Hippocampal formation (tissue), 2 donors: ENCODE results near the gene TBRG4.
A peak's percentile ranks its signal among the peaks of the same experiment; 100 is the strongest.

Experiments used
- DNase-seq, 2 donors: peaks; one replicate each; lab custom pipeline; 2025; lab: John Stamatoyannopoulos, UW

Gene TBRG4

DNA sequence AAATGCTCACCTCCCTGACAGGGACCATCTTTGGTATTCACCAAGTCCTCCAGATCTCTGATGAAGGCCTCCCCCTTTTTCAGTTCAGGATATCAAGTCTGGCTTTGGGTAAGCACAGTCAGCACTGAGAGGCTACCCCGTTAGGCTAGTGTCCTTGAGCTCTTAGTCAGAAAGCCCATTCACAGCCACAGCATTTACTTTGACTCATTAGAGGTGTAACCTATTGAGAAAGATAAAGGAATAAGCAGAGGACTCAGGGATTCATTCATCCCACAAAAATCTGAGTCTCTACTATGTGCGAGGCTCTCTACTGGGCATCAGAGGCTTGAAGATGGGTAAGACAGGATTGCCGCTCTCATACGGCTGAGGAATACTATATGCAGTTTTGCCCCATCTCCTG is 32.1 kb upstream of the TBRG4 start:
- no peak for DNase-seq

DNA sequence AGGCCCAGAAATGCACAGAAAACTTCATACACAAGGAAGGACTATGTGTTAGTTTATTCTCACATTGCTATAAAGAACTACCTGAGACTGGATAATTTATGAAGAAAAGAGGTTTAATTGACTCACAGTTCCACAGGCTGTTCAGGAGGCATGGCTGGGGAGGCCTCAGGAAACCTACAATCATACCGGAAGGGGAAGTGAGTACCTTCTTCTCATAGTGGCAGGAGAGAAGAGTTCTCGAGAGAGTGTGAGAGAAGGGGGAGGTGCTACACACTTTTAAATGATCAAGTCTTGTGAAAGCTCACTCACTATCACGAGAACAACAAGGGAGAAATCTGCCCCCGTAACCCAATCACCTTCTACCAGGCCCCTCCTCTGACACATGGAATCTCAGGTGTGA is 29.3 kb upstream of the TBRG4 start:
- no peak for DNase-seq

DNA sequence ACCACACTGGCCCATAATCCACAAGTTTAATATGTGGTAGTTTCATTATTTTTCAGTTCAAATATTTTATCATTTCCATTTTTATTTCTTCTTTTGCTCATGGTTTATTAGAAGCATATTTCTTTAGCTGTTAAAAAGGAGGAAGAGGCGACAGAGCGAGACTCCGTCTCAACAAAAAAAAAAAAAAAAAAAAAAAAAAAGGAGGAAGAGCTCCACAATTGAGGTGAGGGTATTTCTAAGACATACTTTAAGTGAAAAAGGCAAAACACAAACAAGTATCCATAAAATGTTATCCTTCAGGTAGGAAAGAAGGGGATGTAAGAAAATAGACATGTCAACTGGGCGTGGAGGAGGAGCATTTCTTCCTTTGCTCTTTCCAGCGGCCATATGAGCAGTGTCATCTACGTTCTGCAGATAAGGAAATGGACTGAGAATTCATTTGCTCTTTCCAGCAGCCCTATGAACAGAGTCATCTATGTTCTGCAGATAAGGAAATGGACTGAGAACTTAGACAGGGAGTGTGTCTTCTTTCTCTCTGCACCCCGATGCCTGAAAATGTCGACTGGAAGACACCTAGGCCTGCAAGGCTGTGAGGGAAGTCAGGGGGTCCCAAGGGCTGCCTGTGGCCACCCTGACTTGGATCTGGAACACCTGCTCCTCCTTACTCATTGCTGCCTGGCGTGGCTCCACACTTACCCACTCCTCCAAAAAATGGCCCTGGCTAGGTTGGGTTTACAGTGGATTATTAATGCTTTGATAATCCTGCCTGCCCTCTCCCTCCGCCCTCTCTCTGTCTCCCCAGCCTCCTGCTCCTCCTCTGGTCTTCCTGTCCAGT is 27.2 kb upstream of the TBRG4 start:
- DNase-seq, result no peak

DNA sequence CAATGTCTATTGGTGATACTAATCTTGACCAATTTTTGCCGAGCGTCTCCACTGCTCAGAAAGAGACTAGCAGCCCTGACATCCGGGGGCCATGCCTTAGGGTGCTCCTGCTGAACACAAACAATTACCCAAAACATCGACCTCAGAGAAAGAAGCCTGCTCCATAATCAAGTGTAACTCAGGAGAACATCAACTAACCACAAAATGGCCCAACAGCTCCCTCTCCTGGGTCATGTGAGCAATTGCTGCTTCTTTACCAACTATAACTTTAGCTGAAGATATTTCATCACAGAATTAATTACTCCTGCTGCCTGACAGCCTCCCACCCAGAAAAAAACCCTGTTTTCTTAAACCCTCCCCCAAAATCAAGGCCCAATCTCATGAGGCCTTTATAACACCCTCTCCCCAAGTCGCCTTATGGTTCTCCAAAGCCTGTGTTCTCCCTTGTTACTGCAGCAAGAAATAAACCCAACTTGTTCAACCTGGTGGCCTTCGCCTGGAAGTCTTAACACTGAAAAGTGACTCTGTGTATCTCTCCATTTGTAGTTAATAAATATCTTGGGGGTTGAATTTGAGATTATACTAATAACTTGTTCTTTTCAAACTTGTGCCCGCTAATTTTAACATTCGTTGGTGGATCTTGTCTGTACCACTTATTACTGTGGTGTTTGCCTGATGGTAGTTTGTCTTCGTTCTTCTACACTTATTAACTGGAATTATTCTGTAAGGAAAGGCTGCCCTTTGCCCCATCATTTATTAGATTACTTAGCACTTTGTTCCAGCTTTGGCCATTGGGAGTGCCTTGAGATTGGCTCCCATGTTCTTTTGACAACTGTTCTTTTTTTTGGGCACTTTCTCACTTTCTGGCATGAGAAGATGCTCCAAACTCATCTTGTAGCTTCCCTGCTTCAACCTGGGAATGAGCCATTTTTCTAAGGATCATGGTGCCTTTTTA is 24.9 kb upstream of the TBRG4 start:
- peak; percentile 59 to 77 for DNase-seq

DNA sequence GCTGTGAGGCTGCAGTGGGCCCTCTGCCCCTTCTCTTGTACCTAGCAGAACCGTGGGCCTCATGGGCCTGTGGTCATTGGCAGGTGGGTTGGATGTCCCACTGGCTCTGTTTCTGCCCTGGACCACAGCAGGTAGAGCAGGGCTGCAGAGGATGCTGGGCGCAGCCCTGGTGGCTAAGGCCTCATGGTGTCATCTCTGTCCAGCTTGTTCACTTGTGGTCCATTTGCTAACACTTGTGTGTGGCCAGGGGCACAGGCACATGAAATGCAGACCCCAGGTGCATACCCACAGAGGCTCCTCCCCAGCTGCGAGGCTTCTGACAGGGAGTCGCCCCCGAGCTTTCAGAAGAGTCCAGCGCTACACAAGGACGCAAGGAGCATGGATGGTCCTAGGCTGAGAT is 22.4 kb upstream of the TBRG4 start:
- no peak for DNase-seq

DNA sequence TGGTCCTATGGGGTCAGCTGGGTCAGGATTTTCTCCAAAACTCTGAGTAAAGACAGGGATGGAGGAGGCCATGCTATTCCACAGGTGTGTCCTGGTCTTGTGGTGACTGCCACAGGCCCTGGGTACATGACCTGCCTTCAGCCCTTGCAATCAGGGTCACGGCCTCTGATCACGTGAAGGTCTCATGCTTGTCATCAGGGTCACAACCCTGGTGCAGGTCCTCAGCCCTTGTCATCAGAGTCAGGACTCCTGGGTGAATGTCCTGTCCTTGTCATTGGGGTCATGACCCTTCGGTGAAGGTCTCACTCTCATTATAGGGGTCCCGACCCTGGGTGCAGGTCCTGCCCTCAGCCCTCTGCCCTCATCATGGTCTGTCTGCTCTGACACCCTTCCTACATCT is 21.9 kb upstream of the TBRG4 start:
- no peak for DNase-seq

DNA sequence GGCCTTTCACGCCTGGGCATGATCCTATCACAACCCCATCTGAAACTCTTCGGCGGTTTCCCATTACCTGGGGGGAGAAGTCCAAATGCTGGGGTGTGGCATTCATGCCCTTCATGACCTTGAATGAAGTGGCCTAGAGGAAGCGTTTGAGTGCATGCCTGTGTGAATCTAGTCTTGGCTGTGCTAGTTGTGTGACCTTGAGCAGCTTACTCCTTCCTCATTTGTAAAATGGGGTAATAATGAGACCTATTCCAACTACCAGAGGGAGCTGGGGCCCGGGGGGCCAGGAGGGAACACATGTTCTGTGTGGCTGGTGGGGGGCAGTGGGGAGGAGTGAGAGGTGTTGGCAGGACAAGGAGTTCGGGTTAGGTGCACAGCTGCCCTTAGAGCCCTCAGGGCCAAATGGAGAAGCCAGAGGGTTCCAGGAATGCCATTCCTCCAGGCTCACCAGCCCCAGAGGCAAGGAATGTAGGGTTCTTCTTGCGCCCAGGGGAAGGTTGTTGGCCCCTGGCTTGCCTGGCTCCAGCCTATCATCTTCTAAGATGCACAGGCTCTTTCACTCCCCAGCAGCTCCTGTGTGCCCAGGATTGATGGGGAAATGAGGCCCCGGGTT is 21.3 kb upstream of the TBRG4 start:
- DNase-seq, result no peak

DNA sequence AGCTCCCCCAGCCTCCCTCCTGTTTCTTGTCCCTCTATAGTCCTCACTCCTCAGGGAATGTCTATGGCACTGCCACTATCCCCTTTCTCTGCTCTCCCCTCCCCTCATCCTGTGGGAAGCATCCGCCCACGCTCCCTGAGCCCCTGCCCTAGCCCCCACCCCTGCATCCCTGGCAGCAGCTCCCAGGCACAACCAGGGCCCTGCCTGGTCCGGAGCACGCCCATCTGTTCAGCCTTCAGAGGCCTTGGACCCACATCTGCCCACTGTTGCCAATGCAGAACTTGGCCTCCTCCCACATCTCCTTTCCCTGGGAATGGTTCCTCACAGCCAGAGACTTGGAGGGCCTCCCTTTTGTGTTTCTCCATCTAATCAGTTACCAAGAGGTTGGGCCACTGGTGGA is 20.4 kb upstream of the TBRG4 start:
- DNase-seq, result no peak

DNA sequence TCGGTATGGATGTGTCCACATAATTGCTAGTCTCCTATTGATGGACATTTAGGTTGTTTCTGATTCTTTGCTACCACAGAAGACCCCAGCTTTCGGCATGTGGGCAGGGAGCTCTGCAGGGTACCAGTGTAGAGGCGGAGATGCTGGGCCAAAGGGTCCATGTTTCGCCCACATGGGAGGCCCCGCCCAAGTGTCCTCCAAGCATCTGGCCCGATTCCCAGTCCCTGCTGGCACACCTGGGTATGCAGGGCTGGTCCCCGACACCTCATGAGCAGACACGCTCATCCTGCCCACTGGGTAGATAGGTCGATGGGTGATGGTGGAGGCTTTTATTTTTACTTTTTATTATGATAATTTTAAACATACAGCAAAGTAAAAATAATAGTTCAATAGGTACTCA is 19.4 kb upstream of the TBRG4 start:
- DNase-seq, result no peak

DNA sequence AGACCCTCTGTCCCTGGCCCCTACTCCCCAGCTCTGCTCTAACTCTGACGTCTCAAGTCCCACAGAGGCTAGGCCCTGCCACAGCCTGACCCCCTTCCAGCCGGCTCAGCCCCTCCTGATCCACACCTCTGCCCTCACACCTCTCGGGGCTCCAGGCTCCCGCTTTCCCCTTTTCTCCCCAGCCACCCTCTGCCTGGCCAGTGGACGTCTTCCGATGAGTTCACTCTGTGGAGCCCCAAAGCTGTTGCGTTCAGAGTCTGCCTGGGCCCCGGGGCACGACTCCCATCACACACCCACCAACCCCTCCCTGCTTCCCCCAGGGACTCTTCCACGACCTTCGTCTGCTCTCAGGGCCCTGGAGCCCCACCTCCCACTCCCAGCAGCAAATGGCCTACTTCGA is 18.4 kb upstream of the TBRG4 start:
- DNase-seq, result no peak

DNA sequence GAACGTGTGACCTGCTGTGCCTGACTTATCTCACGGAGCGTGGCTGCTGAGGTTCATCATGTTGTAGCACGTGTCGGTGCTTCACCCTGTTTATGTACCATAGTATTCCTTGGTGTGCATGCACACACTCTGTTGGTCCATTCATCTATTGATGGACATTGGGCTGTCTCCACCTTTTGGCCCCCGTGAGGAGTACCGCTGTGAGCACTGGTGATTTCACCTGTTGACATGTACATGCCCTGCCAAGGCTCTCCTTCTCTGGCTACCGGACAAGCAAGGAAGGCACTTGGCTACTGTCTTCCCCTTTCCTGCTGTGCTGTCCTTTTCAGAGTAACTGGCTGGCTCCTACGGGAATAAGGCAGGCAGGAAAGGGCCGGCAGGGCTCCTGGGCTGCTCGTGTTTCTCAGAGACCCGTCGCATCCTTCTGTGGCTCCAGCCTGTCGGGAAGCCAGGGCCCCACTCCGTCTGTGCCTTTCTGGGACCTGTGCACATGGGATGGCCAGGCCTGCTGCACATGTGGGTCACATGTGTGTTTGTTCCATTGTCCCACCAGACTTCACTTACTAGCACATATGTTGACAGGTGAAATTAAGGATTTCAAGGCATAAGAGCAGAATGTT is 17.8 kb upstream of the TBRG4 start:
- no peak for DNase-seq

DNA sequence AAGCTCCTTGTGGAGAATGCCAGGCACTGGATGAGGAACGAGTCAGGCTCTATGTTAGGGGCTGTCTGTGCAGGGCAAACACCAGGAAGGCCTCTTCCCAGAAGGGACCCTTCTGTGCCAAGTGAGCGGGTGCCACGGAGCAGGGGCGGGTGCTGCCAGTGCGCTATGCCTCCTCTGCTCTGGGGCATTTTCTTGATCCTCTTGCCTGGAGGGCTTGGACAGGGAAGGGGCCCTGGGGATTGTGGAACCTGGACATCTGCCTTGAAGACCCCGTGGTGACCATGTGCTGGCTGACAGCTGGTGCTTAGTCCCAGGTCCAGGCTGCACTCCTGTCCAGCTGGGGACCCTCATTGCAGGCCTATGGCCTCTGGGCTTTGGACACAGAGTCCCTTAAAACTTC is 15.4 kb upstream of the TBRG4 start:
- DNase-seq, result no peak

DNA sequence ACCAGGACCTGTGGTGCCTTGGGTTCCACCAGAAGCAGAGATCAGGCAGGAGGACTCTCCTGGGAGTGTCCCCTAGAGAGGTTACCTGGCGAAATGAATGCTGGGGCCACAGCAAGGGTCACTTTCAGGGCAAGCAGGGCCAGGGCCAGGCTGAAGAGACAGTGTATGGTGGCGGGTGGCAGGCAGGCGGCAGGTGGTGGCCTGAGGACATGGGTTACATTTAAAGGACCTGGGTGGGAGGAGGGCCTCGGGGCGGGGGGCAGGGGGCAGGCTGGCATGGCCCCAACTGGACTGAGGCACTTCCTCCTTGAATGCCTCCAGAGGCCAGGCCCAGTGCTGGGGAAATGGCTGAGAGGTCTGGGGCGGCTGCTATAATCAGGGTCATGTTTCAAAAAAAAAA is 14.7 kb upstream of the TBRG4 start:
- no peak for DNase-seq

DNA sequence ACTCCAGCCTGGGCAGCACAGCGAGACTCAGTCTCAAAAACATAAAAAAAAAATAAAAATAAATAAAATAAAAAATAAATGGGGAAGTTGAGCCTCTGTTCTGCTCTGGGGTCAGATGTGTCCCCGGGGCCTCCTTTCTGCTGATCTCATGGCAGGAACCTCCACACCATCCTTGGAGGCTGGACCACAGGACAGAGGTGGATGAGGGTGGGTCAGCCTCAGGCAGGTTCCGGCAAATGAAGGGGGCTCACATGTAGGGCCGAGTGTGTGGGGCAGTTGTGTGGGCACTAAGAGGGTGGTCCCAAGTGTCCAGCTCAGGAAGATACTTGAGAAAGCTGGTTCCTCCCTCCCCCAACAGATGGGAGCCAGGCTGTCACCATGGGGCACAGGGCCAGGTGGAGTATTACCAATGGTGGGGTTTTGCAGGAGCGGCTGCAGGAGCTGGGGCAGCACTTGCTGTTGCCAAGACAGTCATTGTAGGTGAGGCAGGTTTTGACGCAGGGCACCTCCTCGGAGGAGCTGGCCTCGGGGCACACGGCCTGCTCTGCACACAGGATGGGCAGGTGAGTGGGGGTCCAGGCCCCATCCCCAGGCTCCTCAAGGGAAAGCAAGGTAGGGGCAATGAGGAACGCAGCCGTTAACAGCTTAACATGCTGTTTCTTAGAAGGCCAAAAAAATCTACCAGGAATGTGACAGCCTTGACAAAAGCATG is 13.9 kb upstream of the TBRG4 start:
- no peak for DNase-seq

DNA sequence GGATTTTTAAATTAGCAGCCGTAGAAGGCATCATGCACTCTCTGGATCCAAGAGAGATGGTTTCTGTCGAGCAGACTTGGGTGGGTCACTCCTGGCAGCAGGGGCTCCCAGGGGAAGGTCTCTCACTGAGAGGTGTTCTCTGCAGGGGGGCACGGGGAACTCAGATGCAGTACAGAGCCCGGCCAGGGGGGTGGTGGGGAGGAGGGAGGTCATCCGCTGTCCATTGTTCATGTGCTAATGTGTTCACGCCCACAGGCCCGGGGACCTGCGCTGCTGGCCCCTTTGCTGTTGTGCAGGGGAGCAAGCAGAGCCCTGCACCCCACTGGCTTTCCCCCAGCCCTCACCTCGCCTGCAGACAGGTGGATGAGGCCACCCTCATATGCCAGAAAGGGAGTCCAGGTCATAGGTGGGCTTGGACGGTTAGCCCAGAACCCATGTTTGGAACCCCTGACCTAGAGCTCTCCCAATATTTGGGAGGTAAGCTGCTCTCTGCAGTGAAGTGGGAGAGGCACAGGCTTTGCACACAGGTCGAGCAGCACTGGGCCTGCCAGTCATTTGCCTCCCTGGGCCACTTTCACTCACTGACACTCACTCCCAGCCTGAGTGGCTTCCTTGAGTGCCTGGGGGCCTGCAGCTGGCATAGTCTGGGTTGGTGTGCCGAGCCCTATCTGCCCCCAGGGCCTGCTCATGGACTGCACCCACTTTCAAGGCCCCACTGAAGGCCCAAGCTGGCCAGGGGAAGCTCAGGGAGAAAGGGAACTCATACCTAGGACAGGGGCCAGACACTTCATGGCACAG is 12.6 kb upstream of the TBRG4 start:
- no peak for DNase-seq

DNA sequence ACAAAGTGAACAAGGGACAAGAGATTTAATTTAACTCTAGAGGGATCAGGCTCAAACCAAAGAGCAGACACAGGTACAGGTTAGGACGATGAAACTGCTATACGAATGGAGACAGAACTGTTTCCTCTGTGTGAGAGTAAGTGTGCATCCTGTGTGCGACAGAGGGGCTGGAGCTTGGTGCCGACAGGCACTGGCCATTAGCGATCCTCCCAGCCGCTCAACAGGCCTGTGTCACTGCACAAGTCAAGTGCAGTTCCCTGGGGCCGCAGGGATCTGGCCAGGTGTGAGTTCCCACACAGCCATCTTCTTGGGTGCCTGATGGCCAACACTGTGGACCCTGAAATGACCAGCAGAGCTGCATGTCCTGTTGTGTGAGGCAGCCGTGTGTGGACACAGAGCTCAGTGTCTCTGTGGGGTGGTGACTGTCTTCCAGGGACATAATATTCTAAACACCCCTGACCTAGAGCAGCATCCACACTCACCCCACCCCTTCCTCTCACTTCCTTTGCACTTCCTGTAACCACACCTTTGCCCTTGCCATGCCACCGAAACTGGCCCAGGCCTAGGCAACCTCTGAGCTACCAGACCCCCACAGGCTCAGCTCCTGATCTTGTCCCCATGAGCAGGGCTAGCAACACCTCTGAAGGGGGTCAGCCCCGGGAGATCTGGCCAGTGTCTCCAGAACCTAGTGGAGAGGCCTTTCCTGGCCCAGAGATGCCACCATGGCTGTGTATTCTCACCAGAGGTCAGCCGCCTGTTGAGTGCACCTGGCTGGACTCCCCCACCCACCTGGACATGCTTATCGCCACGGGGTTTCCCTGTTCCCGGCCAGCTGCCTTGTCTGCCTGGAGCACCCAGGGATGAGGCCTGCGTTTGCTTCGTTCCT is 11.7 kb upstream of the TBRG4 start:
- DNase-seq, result no peak

DNA sequence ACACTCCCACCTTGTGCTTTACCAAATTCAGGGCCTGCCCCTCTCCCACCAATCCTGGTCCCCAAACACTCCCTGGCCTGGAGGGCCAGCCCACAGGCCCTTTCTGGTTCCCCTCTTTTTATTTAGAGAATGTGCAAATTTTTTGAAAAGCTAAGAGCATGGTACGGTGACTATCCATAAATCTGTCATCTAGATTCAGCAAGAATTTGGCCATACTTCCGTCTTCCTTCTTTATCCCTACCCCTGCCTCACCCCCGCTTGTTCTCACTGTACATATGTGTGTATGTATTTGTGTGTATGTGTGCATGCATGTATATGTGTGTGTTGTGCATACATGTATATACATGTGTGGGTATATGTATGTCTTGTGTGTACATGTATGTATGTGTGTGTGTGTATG is 8.1 kb upstream of the TBRG4 start:
- no peak for DNase-seq

DNA sequence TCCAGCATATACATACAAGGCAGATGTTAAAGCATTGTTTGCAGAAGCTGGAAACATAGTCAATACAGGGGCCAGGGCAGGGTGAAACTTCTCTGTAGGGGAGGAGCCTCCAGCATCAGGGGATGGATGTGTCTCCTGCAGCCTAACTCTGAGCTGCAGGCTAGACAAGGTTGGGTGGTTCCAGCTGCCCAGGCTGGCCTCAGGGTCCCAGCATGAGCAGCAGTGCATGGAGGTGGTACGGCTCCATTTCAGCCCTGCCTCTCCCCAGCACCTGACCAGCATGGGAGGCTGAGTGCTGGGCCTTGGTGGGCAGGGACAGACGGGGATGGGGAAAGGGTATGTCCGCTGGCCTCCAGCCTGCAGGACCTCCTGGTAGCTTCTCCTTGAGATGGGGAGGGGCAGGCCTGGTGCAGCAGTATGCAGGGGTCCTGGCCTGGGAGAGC is 7.4 kb upstream of the TBRG4 start:
- DNase-seq, result no peak

DNA sequence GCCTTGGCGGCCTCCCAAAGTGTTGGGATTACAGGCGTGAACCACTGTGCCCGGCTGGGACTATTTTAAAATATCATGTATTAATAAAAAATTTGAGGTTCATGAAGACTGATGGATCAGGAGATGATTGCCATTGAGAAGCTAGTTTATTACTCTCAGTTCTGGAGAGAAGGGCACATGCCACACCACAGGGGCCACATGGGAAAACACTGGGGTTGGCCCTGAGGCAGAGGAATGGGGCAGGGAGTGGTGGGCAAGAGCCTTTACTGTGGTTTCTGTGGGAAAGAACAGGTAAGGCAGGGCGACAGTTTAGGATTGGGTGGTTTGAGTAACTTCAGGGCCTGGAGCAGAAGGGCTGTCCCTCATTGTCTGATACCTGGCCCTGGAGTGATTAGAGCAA is 6.8 kb upstream of the TBRG4 start:
- DNase-seq, result no peak

DNA sequence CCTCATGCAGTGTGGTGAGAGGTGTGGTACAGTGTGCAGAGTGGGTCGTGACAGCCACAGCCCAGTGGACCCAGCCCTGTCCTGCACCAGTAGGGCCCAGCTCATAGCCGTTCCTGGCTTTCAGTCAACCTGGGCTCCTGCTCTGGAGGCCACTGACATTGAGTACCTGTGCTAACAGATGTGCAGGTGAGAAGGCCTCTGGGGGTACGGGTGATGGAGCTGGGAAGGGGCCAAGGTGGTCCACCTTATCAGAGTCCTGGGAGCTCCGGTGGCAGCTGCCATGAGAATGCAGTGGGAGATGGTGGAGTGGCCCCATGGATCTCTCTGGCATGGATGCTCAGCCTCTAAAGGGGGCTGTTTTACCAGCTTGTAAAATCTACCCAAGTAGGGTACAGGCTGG is 6.1 kb upstream of the TBRG4 start:
- no peak for DNase-seq
